G401.6 (cell line): ENCODE results near the gene THRB.
"Not testable (repeated sequence)": the region's sequence is repeated elsewhere in the genome, so short reads cannot be mapped to it uniquely, and the experiment has no call there.

Source experiments
- FAIRE-seq: peaks from 2 replicates; lab custom pipeline; 2012; peaks lifted over from hg19 to GRCh38; lab: Jason Lieb, UNC

The THRB gene

DNA sequence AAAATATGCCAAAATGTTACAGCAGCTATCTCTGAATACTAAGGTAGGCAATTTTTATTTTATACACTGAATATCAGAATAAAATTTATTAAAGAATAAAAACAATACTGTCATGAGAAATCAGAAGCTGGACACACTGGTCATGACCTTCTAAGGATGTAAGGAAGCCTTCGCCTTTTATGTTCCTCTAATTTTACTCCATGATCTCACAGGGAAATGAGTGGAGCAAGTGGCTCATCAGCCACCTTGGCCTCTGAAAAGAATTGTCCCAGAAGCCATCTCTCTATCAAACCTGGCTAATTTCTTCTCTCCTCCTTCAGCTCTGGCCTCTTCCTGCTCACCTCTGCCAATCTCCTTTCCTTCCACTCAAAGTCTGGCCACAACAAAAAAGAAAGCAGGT is 48.6 kb downstream of the THRB start:
- FAIRE-seq, result no peak

DNA sequence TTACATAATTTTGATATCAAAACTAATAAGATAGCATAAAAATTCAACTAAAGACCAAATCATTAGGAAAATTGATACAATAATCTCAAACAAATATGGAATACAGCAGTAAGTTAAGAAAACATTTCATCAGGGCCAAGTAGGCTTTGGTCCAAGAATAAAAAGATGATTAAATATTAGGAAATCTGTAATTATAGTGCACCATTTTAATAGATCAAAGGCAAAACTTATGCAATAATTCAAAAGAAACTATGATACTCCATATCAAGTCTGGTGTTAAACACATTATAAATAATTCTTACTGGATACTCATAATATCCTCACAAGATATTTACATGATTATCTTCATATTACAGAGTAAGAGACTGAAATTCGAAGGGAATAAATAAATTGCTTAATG is 51.2 kb downstream of the THRB start:
- FAIRE-seq, result no peak

DNA sequence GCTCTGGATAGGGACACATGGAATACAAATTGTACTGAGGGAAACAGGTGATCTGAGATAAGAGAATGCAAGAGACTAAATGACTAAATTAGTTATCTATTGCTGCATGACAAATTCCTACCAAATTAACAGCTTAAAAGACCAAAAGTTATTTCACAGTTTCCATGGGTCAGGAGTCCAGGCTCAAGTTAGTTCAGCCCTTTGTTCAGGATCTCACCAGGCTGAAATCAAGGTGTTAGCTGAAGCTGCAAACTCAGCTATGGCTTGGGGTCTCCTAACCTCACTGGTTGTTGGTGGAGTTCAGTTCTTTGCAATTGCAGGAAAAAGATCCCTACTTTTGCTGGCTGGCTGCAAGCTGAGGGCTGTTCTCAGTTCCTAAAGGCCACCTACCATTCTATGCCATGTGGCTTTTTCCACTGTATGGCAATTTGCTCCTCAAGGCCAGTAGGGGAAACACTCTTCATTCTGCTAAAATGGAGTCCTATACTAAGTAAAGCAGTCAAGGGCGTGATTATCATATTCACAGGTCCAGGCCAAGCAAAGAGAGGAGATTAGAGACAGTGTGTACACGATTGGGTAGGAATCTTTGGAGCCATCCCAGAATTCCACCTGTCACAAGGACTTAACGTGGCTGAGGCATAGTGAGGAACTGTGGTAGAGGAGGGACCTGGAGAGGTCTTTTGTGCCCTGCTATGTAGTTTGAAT is 53.7 kb downstream of the THRB start:
- FAIRE-seq, result no peak

DNA sequence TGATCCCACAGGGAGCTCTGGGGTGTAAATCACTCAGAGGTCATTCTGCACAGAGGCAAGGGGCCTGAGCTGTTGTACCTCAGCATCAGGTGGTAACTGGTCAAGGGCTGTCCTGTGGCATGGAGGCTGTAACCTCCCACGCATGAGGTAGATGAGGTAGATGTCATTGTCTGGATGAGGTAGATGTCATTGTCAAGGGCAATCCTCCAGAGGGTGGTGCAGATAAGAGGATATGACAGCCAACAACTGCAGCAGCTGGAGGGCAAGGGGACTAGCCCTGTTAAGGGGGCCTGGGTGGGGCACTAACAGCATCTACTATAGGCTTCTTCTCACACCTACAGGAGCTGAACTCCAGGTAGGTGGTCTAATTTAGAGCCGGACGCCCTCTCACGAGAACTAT is 55.6 kb downstream of the THRB start:
- no peak for FAIRE-seq

DNA sequence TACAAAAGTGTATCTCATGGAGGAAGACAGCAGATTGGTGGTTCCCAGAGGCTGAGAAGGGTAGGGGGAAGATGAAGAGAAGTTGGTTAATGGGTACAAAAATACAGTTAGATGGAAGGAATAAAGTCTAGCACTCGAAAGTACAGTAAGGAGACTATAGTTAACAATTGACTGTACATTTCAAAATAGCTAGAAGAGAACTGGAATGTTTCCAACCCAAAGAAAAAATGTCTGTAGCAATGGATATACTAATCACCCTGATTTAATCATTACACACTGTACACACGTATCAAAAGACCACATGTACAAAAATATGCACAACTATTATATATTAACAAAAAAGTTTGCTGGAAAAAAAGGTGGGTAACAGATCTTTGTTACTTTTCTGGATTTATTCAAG is 57.3 kb downstream of the THRB start:
- FAIRE-seq, result no peak

DNA sequence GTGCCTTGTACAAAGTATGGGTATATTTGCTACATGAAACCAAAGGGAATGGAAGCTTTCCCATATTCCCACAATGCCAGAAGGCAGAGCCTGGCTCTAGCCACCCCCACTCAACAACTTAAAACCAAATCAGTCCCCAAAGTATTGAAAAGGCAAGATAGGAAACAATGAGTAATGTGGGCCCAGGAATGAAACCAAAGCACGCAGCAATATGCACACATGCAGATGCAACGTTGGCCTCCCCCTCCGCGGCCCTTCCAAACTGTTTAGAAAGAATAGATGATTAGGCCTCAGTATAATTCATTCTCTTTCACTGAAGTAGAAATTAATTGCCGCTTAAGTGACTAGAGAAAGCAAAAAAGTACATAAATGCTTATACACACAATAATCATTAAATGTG is 59.1 kb downstream of the THRB start:
- no peak for FAIRE-seq

DNA sequence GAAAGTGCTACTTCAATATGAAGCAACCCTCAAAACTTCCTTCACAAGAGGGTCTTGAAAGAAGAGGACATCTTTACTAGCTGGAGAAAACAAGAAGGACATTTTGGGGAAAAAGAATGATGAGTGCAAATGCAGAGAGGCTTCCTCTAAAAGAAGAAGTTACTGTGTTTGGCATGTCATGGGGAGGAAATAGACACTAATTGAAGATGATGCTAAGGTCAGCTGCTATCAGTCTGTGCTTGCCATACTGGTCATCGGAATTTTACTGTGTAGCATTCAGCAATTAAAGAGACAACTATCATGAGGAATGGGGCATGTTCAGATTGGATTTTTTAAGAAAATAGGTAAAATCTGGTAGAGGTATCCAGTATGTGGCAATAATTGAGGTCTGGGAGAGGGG is 60.0 kb downstream of the THRB start:
- FAIRE-seq, result no peak

DNA sequence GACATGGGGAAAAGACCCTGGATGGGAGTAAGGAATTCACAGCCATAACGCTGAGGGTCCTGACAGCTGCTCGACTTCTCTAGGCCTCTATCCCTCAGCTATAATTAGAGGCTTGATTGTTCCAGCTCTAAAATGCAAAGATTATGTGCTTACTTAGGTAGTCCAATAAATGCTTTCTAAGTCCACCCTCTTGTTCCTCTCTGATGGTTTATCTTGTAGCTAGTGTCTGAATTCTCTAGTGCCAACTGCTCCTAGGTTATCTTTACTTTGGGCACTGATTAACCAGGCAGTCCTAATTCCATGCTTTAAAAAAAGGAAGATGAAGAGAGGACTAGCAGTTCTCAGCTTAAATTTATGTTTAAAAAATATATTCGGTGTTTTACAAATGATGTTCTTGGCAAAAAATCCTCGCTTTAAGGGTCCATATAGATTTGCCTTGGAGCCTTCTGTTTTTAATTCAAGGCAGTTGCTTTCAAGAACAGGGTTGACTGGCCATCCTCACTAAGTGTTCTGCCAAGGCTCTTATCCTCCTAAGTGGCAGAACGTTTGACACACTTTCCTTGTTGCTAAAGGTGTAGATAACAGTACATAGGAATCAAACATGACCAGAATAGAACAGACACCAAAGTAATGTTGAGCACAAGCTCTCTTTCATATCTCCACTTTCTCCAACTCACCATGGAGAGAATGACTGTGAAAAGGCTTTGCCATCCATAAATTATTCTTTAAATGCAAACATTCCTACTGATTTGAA is 60.6 kb downstream of the THRB start:
- no peak for FAIRE-seq

DNA sequence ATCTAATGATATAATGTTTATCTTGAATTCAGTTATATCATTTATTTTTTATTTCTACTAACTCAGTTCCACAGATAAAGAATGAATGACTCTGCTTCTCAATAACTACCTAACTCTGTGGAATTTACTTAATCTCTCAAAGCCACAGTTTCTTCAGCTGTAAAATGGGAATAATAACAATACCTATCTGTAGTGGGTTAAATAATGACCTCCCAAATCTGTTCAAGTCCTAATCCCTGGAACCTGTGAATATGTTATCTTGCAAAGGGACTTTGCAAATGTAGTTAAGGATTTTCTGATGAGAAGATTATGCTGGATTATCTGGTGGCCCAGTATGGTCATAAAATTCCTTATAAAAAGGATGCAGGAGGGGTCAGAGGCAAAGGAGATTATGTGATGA is 61.7 kb downstream of the THRB start:
- FAIRE-seq, result no peak

DNA sequence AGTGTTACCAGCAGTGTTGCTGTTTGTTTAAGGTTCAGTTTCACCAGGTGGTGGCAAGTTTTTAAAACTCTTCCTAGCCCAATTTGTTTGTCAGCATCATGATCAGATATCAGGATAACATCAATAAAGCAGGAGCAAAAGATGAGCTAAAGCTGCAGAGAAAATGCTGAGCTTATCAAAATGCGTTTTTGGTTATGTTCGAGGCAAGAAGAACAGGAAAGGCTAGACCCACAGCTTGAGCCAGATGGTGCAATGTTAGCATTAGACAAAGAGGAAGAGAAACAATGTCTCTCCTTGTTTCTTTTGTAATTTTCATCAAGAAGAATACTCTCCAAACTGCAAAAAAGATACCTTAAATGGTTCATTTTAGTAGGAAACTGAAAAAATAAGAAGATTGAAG is 66.2 kb downstream of the THRB start:
- FAIRE-seq, result no peak

DNA sequence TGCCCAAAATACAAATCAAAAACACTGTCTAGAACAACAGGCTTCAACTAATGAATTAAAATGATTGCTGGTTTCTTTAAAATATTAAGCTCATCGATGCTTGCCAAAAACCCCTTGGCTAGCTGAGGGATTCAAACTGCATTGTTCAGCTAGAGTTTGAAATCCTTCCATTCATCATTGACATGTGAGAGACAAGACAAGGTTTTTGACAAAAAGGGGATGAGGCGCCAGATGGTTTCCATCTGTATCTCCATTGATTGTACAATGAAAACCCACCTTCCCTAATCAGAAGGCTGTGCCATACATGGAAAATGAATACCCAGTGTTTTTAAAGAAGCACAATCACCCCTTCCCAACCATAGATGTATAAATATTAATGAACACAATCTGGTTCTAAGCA is 67.8 kb downstream of the THRB start:
- FAIRE-seq, result no peak

DNA sequence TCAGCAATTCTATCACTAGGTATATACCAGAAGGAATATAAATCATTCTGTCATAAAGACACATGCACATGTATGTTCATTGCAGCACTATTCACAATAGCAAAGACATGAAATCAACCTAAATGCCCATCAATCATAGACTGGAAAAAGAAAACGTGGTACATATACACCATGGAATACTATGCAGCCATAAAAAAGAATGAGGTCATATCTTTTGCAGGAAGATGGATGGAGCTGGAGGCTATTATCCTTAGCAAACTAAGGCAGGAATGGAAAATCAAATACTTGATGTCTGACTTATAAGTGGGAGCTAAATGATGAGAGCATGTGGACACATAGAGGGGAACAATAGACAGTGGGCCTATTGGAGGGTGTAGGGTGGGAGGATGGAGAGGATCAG is 73.8 kb downstream of the THRB start:
- not testable (repeated sequence) for FAIRE-seq

DNA sequence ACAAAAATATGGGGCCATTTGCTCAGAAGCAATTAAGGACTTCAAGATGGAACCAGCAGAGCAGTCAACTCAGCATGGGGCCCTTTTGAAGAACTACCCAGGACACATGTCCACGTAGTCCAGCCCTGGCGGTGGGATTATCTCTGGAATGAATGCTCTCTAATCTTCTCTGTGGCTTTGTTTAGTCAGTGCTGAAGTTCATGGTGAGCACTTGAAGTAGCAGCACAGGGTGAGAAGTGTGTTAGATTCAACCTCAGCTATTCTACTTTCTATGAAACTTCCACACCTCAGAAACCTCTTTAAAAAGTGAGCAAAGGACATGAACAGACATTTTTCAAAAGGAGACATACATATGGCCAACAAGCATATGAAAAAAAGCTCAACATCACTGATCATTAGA is 74.4 kb downstream of the THRB start:
- FAIRE-seq, result no peak

DNA sequence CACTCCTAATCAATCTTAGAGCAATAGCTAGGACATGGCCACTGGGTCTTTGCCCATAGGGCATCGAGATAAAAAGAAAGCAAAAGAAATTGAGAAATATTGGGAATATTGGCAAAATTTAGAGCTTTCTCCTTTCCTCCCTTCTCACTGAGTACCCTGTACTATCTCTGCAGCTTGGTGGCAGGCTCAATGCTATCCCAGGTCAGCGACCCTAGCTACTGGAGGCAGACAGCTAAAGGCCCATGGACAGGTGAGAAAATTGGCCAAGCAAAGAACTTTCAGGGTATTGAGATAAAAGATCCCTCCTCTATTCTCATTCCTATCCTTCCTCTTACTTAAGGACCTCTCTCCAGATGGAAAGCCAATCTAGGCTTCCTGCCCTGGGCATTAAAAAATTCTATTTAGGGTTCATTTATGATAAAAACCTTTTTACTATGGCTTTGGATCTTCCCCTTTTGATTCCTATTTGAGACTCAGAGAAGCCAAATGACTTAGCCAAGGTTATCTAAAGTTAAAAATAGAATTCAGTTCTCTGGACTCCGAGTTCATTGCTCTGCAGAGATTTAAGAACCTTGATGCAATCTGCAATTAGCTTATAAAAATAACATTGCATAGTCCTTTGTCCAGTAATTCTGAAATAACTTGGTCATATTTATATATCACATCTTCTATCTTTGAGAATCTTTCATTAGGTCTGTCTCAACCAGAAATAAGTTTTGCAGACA is 75.4 kb downstream of the THRB start:
- no peak for FAIRE-seq

DNA sequence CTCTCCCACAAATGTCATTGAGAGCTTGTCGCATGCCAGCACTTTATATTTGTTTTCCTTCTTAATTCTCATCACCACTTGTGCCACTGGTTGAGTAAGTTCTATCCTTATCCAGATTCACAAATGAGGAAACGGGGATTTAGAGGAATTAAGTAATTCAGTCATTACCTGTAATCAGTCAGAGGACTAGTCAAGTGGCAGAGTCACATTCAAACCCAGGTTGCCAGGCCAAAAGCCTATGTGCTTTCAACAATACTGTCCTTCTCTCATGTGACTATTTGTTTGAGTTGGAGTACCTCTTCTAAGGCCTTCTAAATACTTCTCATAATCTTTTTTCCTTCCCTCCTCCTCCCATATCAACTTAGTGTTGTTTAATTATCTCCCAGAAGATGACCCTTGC is 76.9 kb downstream of the THRB start:
- FAIRE-seq, result no peak

DNA sequence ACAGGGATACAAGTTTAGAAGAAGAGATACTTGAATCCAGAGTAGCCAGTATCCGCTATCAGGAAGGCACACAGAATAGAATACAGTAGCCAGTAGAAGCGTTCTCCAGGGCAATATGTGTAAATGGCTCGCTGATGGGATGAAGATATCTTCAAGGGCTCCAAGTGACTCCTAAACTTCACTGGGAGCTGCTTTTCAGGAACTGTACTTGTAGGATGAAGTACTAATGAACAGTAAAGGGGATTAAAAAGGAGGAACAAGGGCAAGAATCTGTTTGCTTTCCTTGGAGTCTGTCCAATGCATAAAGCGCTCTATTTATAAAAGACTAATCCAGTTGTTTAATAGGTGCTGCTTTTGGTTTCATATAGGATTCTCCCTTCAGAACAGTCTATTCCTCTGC is 78.4 kb downstream of the THRB start:
- FAIRE-seq, result no peak

DNA sequence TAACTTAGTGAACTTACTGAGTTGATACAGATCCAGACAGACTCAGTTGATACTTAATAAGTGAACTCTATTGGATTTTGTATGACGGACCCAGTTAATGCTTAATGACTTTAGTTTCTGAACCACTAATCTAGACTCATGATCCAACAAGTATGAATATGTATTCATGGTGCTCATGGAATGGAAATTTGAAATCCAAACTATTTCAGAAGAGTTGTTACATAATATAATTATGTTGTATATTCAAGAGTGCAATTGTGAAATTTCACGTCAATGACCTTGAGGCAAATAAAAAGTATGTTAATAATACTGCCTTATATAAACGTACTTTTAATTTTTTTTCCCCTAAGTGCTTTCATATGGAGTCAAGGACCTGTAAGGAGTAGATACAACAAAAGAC is 78.8 kb downstream of the THRB start:
- FAIRE-seq, result no peak

DNA sequence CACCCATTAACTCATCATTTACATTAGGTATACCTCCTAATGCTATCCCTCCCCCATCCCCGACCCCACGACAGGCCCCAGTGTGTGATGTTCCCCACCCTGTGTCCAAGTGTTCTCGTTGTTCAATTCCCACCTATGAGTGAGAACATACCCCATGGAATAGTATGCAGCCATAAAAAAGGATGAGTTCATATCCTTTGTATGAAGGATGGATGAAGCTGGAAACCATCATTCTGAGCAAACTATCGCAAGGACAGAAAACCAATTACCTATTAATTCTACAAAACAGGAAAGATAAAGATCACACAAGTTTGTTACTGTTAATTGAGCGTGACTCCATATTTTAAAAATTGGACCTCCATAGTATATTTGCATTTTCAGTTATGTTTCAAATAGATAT is 81.0 kb downstream of the THRB start:
- FAIRE-seq, result not testable (repeated sequence)

DNA sequence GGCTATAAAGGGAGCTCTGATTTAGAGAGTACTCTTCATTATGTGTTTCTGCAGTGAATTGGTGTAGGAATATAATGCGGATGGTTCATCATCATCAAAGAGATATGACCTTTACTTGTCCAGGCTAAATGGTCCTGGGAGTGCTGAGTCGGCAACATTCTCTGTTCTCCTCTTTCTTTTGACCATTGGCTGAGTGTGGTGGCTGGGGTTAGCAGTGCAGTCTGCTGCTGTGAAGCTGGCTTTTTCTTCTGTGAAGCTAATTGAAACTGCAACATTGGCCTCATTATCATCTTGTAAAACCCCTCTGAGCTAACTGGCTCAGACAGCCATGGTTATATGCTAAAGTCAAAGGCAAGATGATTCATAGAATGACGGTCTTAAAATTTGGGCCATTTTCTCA is 83.8 kb downstream of the THRB start:
- no peak for FAIRE-seq

DNA sequence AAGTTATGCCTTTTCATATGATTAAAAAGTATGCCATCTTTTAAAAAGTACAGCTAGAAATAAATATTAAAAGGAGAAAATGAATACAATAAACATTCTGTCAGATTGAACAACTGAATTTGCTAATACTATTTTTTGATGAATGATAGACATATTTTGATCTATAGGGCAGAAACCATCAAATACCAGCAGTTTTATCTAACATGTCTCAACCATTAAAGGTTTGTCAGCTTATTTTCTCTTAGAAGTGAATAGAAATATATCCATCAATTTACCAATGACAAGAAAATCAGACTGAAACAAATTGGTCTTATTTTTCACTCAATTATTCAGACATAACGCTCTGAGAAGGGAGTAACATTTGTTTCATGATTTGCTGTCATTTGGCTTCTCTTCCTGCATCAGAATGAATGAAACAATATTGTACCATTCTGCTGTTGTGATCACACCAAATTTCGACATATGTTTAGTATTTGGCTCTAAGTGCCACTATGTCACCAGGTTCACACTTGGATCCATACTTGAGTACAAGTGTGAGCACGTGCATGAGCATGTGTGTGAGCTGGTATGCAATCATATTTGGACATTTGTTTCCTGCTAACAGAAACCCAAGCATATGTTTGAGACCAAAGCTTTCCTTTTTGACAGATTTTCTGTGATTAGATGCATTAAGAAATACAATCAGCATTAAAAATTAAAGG is 86.5 kb downstream of the THRB start:
- no peak for FAIRE-seq

DNA sequence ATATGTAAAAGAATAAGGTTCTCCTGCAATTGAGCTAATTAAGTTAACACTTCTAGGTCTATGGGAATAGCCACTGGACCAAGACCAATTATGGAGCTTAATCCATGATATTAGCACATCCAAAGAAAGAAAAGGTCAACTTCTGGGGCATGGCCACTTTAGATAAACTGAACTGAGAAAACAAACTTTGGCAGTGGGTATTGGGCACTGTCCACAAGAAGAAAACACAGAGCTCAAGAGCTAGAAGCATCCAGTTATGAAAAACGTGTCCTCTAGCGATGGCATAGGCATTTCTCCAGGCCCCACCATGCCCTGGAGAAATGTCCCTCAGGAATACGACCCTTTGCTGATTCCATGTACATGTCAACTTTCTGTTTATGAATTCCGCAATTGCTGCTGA is 87.8 kb downstream of the THRB start:
- no peak for FAIRE-seq

DNA sequence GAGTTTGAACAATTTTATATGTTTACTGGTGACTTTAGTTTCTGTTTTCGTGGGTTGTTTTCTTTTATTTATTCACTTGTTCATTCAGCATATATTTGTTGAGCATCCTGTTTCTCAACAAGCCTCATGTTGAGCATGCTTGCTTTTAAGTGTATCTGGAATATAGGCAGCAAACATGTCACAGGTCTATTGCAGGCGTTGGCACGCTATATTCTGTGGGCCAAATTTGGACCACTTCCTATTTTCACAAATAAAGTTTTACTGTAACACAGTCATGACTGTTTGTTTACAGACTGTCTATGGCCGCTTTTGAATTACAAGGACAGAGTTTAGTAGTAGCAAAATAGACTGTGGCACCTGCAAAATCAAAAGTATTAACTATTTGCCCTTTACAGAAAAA is 89.6 kb downstream of the THRB start:
- no peak for FAIRE-seq

DNA sequence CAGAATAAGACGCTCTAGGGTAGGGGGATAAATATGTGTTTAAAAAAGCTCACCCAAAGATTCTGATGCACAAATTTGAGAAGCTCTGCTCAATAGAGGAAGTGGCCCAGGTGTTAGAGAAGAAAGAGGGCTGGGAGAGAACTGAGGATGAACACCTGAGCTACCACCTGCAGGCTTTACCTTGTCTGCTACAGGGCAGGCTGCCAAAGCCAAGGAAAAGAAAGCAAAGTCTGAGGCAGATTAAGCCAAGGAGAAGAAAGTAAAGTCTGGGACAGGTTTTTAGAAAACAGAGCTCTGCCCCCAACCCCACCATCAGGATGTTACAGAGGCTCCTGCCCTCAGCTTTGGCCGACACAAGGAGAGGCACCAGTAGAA is 92.9 kb downstream of the THRB start:
- FAIRE-seq, result no peak
